HEK293 (cell line): Measurements from ENCODE around the gene OR56B1.

Source experiments
- ATF2 ChIP-seq: fragments of 450-650 bp; formaldehyde crosslinking; IDR thresholded peaks from 2 replicates; pipeline ENCODE4 v1.5.1; 2016; ENCODE audit warnings: missing biosample characterization, missing genetic modification characterization, low read depth
- CTCF ChIP-seq: fragments of 450-650 bp; formaldehyde crosslinking; IDR thresholded peaks from 2 replicates; pipeline ENCODE4 v1.5.1; 2016; ENCODE audit warnings: missing biosample characterization, missing genetic modification characterization
- RBAK ChIP-seq: fragments of 450-650 bp; formaldehyde crosslinking; IDR thresholded peaks from 2 replicates; pipeline ENCODE4 v1.5.1; 2016; ENCODE audit warnings: missing biosample characterization, missing genetic modification characterization
- TRIM28 ChIP-seq: IDR thresholded peaks from 2 replicates; pipeline ENCODE4 v1.6.1; 2011; ENCODE audit warnings: low read length, control low read depth, borderline replicate concordance
- YY1 ChIP-seq: fragments of 450-650 bp; formaldehyde crosslinking; IDR thresholded peaks from 2 replicates; pipeline ENCODE4 v1.5.1; 2018; ENCODE audit warnings: missing biosample characterization, missing genetic modification characterization
- ZBTB49 ChIP-seq: fragments of 450-650 bp; formaldehyde crosslinking; IDR thresholded peaks from 2 replicates; pipeline ENCODE4 v1.5.1; 2016; ENCODE audit warnings: missing biosample characterization, missing genetic modification characterization, low read depth
- ZNF112 ChIP-seq: fragments of 450-650 bp; formaldehyde crosslinking; IDR thresholded peaks from 2 replicates; pipeline ENCODE4 v1.5.0; 2017; ENCODE audit warnings: missing biosample characterization, missing genetic modification characterization
- ZNF529 ChIP-seq: fragments of 450-650 bp; formaldehyde crosslinking; IDR thresholded peaks from 2 replicates; pipeline ENCODE4 v1.5.1; 2017; ENCODE audit warnings: missing genetic modification characterization, missing biosample characterization; ENCODE audit not compliant: insufficient replicate concordance
- ZNF747 ChIP-seq: fragments of 450-650 bp; formaldehyde crosslinking; IDR thresholded peaks from 2 replicates; pipeline ENCODE4 v1.5.1; 2016; ENCODE audit warnings: missing biosample characterization, missing genetic modification characterization
- ZNF792 ChIP-seq: fragments of 450-650 bp; formaldehyde crosslinking; IDR thresholded peaks from 2 replicates; pipeline ENCODE4 v1.5.1; 2016; ENCODE audit warnings: missing biosample characterization, missing genetic modification characterization

- TF ChIP-seq CTCF (tag by site-specific recombination): no peak
- TF ChIP-seq ZBTB49 (tag by site-specific recombination): no peak
- no peak for TF ChIP-seq ZNF792 (tag by site-specific recombination)
- TF ChIP-seq YY1: no peak
- TF ChIP-seq TRIM28: no peak
- no peak for TF ChIP-seq ZNF529 (tag by site-specific recombination)
- no peak for TF ChIP-seq ZNF112 (tag by site-specific recombination)
- no peak for TF ChIP-seq RBAK (tag by site-specific recombination)
- no peak for TF ChIP-seq ZNF747 (tag by site-specific recombination)
- no peak for TF ChIP-seq ATF2 (tag by site-specific recombination)
Measured at GRCh38 chr11:5746614-5747013, 10.4 kb downstream of the OR56B1 start.
